Renal cortical epithelial cell (primary cell): ENCODE data around the gene C1orf116. TPM values are rescaled to one million over a fixed set of nuclear protein-coding genes. Genes with fewer than 3 reads are reported as not detected.
A peak's percentile ranks its signal among the peaks of the same experiment; 100 is the strongest.

Experiments used
- DNase-seq: peaks from one replicate; pipeline ENCODE4 v3.0.0-alpha.2; 2011; ENCODE audit warnings: low read depth
- total RNA-seq: library from RNA; depleted of rRNA; stranded (reverse); fragments of >200 nt; gene quantifications from 2 replicates; pipeline ENCODE4 v1.2.3, GENCODE V29; 2014

The C1orf116 gene
- total RNA-seq, 1 donor from 2014 or later = 17.9 TPM

DNA sequence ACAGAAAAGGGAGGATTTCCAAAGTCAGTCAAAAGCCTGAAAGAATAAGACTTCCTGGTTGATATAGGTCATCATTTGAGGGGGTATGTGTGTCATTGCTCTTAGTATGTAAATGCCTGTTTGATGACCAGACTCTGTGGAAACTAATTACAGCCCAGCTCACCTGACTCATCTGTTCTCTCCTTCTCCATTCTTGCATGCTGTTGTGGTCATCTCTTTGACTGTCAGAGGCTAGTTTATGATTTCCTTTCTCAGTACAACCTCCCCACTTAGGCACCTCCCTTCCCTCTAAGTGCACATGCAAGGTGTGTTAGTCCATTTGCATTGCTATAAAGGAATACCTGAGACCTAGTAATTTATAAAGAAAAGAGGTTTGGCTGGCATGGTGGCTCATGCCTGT is 2.4 kb upstream of the C1orf116 start:
- peak; percentile 98 for DNase-seq

DNA sequence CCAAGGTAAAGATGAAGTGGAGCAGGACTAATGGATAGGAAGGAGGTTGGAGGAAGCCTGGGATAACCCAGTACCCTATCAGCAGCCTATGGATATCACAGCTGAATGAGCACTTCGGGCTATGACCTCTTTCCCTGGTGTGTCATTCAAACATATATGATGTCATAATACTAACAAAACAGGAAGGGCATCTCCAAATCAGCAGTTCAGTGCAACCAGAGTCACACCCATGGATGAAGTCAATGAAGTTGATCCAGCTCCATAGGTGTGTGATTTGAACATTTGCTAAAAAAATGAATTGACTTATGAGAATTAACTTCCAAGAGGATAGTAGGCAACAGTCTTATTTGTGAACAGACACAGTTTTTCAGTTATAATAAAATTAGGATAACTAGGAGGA is 1.7 kb upstream of the C1orf116 start:
- DNase-seq = no peak

DNA sequence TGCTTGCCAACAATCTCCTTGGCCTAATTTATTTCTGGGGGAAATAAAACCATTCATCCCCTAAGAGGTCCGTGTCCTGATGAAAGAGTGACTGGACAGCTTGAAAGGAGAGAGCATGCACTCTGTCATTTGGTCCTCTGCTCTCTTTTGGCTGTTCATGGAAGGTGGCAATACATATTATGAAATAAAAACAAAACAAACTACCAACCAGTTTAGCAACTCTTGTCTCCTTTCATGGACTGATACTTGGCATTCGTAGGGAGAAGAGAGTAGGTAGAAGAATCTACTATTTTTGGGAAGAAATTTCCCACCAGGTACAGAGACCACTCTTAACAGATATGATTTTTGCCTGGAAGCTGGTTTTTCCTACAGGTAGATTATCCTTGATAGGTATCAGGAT is 746 bp upstream of the C1orf116 start:
- DNase-seq = no peak

DNA sequence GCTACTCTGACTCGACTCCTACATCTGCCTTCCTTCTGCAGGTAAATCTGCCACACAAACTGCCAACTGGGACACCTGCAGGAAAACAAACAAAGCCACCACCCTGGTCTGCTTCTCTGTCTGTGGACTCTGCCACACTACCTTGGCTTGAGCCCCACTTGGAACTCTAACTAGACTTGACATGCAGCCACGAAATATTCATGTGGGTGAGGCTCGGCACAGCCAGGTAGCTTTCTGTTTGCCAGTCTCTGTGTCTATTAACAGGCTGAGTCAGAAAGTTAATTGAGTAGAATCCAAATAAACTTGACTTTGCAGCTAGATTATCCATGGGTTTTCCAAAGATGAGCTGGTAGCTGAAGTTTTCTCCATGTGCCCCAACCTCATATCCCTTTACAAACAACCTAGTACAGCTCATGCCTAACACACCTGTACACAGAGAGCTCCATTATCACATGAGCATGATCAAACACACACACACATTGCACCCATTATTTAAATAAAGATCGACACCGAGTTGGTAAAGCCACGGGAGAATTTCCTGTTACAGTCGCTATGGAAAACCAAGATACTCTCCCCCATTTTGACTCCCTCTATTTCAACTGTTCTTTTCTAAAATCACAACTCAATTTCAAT is 808 bp downstream of the C1orf116 start:
- peak; percentile 59 for DNase-seq

DNA sequence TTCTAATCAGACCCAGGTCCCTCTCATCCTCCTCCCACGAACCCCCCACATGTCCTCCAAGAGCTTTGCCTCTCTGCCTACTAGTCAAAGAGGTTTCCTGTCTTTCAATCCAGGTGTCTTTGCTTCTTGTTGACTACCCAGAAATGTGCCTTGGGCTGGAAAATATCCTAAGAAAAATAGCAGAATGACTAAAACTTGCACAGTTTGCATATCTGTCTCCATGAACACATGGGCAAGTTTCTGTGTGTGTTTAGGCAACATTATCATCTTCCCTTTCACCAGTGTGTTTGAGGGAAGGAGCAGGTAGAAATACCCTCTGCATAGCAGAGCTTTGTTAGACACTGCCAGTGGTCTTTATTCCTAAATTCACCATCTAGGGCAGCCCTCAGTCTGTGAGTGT is 1.5 kb downstream of the C1orf116 start:
- no peak for DNase-seq

DNA sequence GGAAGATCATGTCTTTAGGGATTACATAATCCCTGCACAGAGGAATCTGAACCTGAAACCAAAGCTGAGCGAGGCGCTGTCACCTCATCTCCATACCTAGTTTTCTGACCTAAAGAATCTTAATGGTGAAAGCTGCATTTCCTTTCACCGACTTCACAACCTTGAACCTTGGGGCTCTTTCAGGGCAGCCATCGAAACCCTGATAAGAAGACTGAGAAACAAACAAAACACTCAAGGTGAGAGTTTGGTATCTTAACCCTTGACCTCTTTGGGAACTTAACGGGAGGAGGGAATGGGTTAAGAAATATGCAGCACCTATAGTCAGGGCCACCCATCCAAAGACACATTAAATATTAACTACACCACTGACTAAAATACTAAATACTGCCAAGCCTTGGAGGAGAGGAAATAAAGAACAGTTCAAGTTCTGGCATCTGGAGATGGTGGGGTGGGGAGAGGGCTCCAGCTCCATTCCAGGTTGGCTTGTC is 2.0 kb downstream of the C1orf116 start:
- peak; percentile 67 for DNase-seq

DNA sequence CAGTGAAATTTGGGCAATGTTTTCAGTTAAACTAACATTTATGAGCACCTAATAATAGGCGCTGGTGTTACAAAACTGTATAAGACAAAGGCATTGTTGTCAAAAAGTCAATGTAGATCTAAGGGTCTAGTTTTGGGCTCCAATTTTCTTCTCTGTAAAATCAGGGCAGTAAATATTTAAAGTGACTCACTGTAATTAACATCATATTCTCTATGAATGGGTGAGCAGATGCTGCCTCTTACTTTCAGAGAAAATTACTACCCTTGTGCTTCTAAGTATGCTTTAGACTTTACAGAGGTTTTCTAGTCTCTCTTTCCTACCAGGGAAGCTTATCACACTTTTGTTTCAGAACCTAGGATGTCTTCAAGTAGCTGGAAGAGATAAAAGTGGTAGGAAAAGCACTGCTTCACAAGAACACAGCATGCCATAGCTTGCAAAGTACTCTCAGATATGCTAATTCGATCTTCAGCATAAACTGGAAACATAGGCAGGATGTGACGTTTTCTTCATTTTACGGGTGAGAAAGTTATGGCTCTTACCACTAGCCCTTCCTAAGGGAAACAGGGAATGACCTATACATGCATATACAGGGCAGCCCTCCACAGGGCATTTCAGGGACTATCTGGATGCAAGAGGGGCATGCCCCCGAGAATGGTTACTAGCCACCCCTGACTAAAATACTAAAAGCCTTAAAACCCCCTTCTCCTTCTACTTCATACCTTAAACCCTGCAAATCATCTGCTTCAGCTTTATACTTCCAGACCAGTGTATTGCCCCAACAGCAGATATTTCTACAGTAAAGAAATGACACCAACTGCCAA is 2.6 kb downstream of the C1orf116 start:
- DNase-seq = peak; percentile 45

DNA sequence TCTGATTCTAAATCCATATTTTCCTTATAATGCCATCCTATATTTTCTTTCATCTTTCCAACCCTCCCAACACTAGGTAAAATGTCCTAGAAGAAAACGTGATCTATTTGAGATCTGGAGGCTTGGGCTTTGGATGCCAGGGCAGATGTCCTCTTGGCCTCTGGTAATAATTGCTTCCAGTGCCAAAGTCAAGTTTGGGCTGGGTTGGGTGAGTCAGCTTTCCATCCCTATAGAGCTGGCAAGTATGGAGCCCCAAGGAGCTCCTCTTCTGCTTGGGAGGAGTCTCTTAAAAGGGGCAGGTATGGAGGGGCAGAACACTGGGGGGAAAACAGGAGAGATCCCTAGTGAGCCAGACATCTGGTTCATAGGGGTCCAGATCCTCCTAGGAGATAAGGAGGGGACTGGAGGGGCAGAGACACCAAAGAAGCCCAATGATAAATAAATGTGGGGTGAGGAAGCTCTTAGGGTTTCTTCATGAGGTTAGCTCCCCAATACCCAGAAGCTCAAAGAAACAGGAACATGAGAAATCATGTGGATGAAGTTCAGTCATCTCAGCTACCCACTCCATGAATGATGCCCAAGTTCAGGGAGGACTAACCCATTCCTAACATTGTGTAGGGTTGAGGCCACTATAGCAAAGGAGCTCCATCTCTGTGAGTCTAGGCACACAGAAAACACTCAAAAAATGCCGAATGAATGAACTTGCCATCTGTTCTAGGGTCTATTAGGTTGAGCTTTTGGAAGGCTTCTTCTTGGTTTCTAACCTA is 3.5 kb downstream of the C1orf116 start:
- DNase-seq = no peak

DNA sequence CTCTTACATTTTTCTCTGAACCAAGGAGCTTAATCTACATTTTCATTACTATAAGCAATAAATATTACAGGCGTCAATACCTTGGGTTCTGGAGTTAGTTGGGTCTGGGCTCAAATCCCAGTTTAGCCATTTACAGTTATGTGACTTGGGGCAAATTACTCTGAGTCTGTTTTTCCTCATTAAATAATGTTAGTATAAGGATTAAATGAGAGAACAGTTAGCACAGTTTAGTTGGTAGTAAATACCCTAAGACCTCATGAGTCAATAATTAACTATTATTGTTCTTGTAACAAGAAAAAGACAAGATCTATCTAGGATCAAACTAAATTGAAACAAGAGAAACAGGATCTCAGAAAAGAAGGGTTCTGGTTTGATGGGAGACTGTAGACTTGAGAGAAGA is 4.6 kb downstream of the C1orf116 start:
- peak; percentile 82 for DNase-seq

DNA sequence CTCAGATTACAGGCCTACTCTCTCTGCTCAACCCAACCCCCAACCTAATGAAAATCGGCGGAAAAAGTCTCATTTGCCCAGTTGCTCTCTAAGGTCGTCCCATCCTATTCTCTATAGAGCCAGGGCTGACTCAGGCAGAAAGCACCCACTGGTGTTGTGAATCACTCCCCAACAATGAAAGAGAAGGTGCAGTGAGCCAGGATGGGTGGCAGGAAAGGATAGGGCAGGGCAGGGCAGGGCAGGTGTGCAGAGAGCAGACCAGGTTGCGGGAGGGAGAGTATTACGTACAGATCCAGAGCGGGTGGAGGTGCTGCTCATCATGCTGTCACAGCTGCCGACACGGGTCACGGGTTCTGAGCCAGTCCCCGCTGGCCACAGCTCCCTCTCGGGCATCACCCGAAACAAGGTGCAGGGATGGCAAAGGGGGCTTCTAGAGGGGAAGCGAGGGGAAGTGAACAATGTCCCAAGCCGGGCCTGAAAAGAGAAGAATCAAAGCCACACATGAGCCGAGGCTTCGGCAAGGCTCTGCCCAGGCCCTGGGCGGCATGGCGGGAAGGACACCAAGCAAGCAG is 5.3 kb downstream of the C1orf116 start:
- peak; percentile 92 for DNase-seq

DNA sequence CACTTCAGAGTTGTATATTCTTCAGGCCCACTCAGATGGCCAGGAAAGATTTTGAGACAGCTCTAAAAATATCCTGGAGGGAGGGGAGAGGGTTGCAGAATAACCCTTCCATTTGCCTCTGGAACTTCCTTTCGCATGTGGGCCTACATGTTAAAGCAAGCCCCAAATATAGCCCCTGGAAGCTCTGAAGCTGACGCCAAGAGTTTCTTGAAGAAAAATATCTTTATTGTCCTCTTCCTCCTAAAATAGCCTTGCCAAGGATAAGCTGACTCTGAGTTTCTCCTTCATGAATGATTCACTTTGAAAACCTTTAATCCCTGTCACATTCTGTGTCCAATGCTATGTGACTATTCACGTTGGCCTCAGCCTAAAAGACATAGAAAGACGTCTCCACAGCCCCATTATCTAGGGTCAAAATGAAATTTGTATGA is 6.4 kb downstream of the C1orf116 start:
- peak; percentile 53 for DNase-seq

DNA sequence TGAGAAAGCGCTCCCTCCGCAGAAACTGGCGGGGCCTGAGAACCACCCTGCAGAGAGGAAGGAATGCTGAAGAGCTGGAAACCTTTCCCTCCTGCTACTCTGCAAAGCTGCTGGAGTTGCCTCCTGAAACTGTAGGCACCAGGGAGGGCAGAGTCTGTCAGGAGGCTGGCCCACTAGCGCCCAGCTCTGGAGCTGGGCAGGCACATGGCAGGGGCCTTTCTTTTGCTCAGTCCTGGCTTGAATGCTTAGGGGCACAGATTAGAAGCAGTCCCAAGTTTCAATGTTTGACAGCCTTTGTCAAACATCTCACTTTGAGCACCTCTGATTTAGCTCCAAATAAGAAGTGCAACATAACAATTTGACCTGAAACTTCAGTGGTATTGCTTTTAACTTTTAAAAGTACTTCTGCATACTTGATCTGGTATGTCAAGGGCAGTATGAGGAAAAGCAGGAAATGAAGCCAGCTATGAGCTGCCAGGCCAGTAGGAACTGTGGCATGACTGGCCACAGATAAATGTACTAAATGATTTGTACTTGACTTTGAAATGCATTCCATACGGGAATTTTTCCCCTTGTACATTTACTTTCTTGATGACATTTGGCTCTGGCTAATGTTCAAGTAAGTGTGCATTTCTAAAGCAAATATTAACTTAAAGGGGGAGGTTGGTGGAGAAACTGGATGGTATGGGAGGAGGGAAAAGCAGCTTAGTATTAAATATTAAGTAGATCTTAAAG is 7.2 kb downstream of the C1orf116 start:
- peak; percentile 84 for DNase-seq

DNA sequence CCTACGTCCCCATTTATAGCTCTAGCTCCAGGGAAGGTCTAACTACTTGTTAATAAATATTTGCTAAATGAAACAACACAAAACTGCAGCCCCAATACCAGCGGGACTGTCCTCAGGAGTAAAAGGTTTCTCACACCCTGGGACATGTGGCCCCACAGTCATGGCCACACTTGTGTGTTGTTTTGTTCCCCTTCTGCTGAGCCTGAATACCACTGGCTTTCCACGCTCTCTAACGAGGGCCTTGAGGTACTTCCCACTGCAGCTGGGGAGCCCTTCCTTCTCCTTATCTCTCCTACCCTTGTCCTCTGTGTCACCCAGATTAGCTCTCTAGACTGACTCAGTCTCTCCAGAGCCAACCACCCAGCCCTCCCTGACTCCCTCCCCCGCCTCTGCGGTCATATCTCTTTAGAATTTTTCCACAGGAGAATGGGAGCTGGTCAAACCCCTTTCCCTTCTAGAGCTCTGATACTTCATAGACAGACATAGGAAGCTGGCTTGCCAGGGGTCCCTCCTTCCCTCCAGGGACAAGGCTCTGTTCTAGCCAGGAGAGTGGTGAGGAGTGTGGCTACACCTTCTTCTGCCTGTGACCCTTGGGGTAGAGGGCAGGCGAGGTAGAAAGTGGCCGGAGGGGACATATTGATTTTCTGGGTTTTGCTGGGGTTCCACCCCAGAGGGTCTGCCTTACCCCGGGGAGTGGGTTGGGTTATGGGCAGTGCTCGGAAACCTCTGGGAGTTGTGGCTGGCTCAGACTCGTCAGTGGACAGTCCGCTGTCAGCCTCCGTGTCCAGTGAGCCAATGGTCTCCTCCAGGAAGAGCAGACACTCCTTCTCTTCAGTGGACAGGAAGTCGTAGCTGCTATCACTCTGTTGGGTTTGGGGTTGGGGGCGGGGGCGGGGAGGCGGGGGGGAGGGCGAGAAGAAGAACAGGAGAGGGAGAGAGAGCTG is 8.1 kb downstream of the C1orf116 start:
- DNase-seq = no peak

DNA sequence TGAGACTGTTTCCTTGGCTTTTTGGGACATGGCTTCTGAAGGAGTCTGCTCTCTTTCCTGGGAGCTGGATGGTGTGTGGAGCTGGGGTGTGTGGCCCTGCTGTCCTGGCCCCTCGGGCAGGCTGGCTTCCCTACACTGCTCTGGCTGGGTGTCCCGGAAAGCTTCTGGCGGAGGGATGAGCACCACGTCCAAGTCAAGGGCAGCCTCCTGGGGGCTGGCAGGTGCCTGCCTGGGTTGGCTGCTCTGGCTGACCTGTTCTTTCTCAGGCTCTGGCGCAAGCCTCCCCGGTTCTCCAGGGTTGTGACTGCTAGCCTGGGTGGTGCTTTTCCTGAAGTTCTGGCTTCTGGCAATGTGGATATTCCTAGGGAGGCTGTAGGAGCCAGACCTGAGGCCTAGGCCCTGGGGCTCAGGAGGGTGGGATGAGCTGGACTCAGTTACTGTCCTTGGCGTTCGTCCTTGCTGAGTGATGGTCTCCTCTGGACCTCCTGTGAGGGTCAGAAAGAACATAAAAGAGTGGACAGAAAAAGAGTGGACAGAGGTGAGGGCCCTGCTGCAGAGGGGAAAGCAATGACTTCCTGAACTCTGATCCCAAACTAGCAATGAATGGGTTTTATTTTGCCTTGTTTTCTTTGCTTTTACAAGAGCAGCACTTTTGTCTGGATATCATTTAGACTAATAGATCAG is 9.4 kb downstream of the C1orf116 start:
- DNase-seq = no peak

DNA sequence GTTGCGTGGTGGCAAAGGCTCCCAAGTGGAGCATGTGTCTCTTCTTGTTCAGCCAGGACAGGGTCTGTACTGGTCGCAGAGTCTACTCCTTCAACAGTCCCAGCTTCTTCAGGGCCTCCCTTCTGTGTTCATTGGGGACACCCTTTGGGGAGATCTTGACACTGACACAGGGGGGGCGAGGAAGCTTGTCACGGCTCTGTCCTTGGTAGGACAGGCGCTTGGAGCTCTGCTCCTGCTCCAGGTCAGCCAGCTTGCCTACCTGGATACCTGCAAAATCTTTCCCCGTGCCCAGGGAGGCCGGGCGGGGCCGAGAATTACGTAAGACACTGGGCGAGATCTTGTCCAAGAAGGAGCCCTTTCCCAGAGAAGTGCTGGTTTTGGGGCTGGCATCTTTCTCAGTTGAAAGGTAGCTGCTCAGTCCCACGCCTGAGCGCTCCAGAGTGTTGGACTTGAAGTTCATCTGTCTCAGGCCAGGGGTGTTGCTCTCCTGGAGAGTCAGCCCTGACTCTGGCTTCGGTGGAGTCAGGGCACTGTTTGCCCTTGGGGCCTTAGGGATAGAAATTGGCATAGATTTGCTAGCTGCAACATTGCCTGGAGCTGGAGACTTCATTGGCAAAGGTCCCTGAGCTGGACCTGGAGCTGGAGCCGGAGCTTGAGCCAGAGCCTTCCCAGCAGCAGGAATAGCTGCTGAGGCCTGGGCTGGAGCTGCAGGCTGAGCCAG is 10.5 kb downstream of the C1orf116 start:
- no peak for DNase-seq

DNA sequence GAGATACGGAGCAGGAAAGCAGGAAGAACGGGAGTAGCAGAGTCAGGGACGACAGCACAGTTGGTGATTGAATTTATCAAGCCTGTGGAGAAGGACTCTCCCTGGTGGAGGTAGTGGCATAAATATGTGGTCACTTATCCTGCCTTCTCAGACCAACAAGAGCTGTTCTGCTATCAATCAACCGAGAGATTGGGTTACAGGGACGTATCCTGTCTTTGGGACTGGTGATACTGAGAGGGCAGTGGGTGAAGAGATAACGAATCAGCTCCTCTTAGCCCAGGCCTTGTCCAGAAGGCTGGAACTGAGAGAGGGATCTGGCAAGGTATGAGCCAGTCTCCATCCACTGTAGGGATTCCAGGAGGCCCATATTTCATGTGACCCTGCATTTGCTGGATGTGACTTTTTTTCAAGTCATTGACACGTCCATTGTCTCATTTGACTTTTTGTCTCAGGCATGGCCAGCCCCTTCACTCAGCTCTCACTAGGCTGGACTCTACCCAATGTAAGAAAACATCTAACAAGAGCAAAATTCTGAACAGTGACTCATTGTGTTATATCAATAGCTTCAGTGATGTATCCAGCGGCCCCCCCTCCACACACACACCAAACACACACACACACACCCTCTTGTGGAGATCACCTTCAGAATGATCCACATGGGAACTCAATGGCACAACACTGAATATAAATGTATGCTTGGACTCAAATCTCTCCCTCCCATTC is 11.3 kb downstream of the C1orf116 start:
- DNase-seq = no peak

DNA sequence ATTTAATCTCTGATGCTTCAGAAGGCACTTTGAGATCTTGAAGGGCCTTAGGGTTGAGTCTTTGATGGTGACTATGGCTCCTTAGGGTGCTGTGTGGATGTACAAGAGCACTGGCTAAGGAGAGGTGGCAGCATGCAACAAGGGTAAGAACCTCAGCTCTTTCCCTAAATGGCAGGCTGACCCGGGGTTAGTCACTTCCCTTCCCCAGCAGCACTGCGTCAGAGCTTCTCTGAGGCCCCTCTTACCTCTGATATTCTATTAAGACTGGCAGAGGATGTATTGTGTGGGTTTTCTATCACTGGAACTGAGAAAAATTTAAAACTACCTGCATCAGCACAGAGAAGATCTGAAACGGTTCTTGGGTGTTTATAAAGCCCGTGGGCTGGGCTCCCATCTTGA is 11.8 kb downstream of the C1orf116 start:
- DNase-seq = no peak

DNA sequence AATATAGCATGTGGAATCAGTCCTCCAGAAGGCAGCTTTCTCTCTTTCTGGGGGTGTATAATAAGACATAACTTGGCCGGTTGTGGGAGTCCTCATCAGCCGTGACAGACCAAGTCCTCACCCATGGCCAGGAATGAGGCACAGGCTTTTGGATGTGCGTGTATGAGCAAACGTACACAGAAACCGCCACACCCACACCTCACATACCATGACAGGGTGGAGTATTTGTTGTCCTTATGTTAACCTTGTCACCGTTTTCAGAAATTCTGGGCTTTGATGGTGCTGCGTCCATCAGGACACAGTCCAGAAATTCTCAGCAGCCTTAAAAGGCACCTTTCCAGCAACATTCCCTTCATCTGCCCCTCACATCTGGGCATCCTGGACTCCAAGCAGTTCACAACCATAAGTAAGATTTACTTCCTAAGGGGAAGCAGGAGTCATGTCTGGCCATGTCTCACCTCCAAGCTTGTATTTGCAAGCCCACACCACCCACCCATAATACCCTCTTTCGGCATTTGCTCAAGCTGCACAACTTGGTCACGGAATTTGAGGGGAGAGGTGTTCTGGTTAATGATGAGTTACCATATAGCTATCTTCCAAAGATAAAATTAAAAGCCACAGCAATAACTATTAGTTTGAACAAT is 12.4 kb downstream of the C1orf116 start:
- no peak for DNase-seq
